ENCODE measurements around the gene DIP2A. TPM values are rescaled to one million over a fixed set of nuclear protein-coding genes. Genes with fewer than 3 reads are reported as not detected.

DIP2A gene
- total and polyA plus RNA-seq, 2 of the 13 experiments (the other 11 are each of a cell fraction or from before 2014, with no cell fraction given), result 18.5 to 37.6 TPM

- no peak; the same call in 1 of the 2 replicates for TF ChIP-seq MIER2 (CRISPR knock-in tag; IDR thresholded peaks at IDR 0.05)
- no peak for TF ChIP-seq MED8 (CRISPR knock-in tag; IDR thresholded peaks at IDR 0.05; ENCODE audit: insufficient replicate concordance)
- TF ChIP-seq KDM5B (CRISPR knock-in tag; IDR thresholded peaks at IDR 0.05; ENCODE audit: borderline replicate concordance), result peak; percentile 89; the same call in 1 of the 2 replicates
- TF ChIP-seq ZNF205 (CRISPR knock-in tag; IDR thresholded peaks at IDR 0.05), result 0 out of 2 replicates have a peak, but pooled peaks have one; percentile 40
- TF ChIP-seq HDAC2 (CRISPR knock-in tag; IDR thresholded peaks at IDR 0.05), result peak; percentile 52; the same call in 1 of the 2 replicates
- TF ChIP-seq HMGXB4 (CRISPR knock-in tag; IDR thresholded peaks at IDR 0.05; ENCODE audit: borderline replicate concordance in 1 of 2, low read depth in 1 of 2), result peak; percentile 72 to 85; a peak in 3 of 4 replicates
- peak; percentile 45 for TF ChIP-seq PAXIP1 (CRISPR knock-in tag; conservative IDR thresholded peaks at IDR 0.05)
- TF ChIP-seq SMARCE1 (IDR thresholded peaks at IDR 0.05; ENCODE audit: borderline replicate concordance), result no peak
- peak; percentile 43; the same call in 1 of the 2 replicates for TF ChIP-seq SP5 (CRISPR knock-in tag; IDR thresholded peaks at IDR 0.05; ENCODE audit: borderline replicate concordance, low read depth)
- peak; percentile 36 for TF ChIP-seq ZNF142 (CRISPR knock-in tag; IDR thresholded peaks at IDR 0.05)
- TF ChIP-seq NR0B2 (CRISPR knock-in tag; IDR thresholded peaks at IDR 0.05), result no peak; the same call in 1 of the 2 replicates
- peak; percentile 50; the same call in 1 of the 2 replicates for TF ChIP-seq NFKBIZ (CRISPR knock-in tag; IDR thresholded peaks at IDR 0.05)
- TF ChIP-seq ZFP82 (CRISPR knock-in tag; IDR thresholded peaks at IDR 0.05; ENCODE audit: borderline replicate concordance), result no peak
- TF ChIP-seq ZNF781 (CRISPR knock-in tag; IDR thresholded peaks at IDR 0.05; ENCODE audit: borderline replicate concordance, not compliant biosample characterization), result no peak
- TF ChIP-seq PRMT3 (CRISPR knock-in tag; IDR thresholded peaks at IDR 0.05; ENCODE audit: borderline replicate concordance, low read depth), result no peak
- TF ChIP-seq ZFP62 (CRISPR knock-in tag; IDR thresholded peaks at IDR 0.05), result no peak
Observed at GRCh38 chr21:46458315-46459023, at the start of gene DIP2A (continued).

Measured in HepG2 (cell line).